Colonic mucosa (tissue), 4 donors: ENCODE results near the gene SKAP2. TPM values are rescaled to one million over a fixed set of nuclear protein-coding genes. Genes with fewer than 3 reads are reported as not detected.

ENCODE experiments used
- DNase-seq: peaks from one replicate; pipeline ENCODE4 v3.0.0-alpha.2; 2020
- H3K27ac ChIP-seq: fragments of 200-600 bp; one replicate; pipeline ENCODE4 v1.8.0; 2021
- H3K27me3 ChIP-seq: fragments of 200-600 bp; one replicate; pipeline ENCODE4 v1.8.0; 2021
- H3K36me3 ChIP-seq: fragments of 200-600 bp; one replicate; pipeline ENCODE4 v1.8.0; 2021
- H3K4me1 ChIP-seq: fragments of 200-600 bp; one replicate; pipeline ENCODE4 v1.8.0; 2021; ENCODE audit warnings: mild to moderate bottlenecking
- H3K4me3 ChIP-seq: fragments of 200-600 bp; one replicate; pipeline ENCODE4 v1.8.0; 2021
- H3K9ac ChIP-seq, 2 donors: one replicate each; pipeline ENCODE4 v1.7.0; 2013; ENCODE audit warnings: control low read depth in 2 of 2, low read depth in 2 of 2, low read length in 2 of 2
- H3K9me3 ChIP-seq: fragments of 200-600 bp; one replicate; pipeline ENCODE4 v1.8.0; 2021
- intact Hi-C: fragments of 100-400 bp; cut with DNase I; formaldehyde crosslinking; loops from one replicate; pipeline ENCODE4 v1.14.1; 2022
- total RNA-seq, 2 donors: library from RNA; stranded (reverse); fragmentation: NEBNext Ultra II Directional in 1 of 2; extraction: Animal tissue kit (Norgen Biotek cat#: 25700) in 1 of 2; gene quantifications; one replicate each; pipeline ENCODE4 v1.2.1, GENCODE V29; 2021
- TF ChIP-seq, protein P1 (sequence below): fragments of 200-600 bp; IDR thresholded peaks from one replicate; pipeline ENCODE4 v1.8.0; 2022; ENCODE audit warnings: antibody characterized with exemption, mild to moderate bottlenecking
- donor health status: healthy.
- donor health status: DM: no; HTN: no; CAD: no.
- donor health status: DM: no; HTN: no; CAD: no.

The SKAP2 gene
- total RNA-seq, 2 donors from 2014 or later: 41.6 to 46.9 TPM

DNA sequence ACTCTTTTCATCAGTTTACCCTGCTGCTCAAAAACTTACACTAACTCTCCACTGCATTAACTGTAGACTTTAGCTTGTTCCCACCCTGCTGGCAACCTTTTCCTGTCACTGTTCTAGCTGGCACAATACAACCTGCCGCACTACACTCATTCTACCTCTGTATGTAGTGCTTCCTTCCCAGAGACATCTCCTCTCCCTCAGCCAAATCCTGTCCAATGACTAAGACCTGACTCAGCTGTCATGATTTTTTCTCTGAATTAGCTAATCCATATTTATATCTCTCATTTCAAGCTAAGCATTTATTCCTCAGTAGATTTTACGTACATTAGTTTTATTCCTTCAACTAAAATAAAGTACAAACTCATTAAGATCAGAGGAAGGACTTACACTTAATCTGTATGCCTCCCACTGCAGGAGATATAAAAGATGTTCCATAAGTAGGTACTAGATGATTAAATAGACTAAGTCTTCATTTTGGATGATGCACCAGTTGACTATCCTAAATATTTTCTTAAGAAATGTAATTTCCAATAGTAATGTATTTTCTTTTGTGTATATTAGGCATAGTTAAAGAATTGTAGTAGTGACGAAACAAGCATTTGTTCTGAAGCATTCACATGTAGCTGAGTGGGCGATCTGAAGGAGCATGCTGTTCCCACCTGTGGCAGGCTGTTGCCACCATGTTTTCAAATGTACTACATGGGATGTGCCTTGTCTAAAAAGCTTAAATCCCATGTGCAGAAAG is 189.1 kb downstream of the SKAP2 start:
- Histone ChIP-seq H3K27me3 (no peaks in the 10 kb centered on the region), H3K27ac (no peak overlapping the region), H3K9me3 (no peaks in the 10 kb centered on the region), H3K9ac (no peak overlapping the region), H3K4me1 (no peaks in the 10 kb centered on the region), H3K4me3 (no peak overlapping the region), H3K36me3 (no peaks in the 10 kb centered on the region)
- DNase-seq: no peak
- TF ChIP-seq, protein P1, sequence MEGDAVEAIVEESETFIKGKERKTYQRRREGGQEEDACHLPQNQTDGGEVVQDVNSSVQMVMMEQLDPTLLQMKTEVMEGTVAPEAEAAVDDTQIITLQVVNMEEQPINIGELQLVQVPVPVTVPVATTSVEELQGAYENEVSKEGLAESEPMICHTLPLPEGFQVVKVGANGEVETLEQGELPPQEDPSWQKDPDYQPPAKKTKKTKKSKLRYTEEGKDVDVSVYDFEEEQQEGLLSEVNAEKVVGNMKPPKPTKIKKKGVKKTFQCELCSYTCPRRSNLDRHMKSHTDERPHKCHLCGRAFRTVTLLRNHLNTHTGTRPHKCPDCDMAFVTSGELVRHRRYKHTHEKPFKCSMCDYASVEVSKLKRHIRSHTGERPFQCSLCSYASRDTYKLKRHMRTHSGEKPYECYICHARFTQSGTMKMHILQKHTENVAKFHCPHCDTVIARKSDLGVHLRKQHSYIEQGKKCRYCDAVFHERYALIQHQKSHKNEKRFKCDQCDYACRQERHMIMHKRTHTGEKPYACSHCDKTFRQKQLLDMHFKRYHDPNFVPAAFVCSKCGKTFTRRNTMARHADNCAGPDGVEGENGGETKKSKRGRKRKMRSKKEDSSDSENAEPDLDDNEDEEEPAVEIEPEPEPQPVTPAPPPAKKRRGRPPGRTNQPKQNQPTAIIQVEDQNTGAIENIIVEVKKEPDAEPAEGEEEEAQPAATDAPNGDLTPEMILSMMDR: no peak
- intact Hi-C loops: loop anchor here (10.0 kb wide), 1 partner anchor 781 kb away; no protein-coding TSS in a partner anchor

DNA sequence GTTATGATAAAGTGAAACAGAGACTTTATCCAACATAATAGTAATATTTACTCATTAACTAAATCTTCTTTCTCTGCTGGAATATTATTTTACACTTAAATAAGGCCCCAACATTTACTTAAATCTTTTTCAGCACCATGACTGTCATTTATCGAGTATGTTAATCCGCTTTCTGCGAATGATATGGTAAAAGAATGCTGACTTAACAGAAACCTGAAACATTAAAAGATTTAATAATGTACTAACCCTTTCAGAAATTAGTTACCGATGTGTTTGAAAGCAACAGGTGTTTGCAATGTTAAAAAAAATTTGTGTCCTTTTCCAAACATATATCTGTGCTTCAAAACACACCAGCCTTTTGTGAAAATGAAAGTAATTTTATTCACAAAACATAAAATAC is 190.5 kb downstream of the SKAP2 start:
- DNase-seq: no peak
- H3K4me3 ChIP-seq: no peak overlapping the region
- no peak overlapping the region for H3K9ac ChIP-seq
- intact Hi-C loops: loop anchor here (10.0 kb wide), 1 partner anchor 779 kb away; no protein-coding TSS in a partner anchor
- H3K27me3 ChIP-seq: no peaks in the 10 kb centered on the region
- TF ChIP-seq, protein P1: no peak
- no peaks in the 10 kb centered on the region for H3K36me3 ChIP-seq
- H3K9me3 ChIP-seq: no peaks in the 10 kb centered on the region
- no peak overlapping the region for H3K27ac ChIP-seq
- H3K4me1 ChIP-seq: no peaks in the 10 kb centered on the region

DNA sequence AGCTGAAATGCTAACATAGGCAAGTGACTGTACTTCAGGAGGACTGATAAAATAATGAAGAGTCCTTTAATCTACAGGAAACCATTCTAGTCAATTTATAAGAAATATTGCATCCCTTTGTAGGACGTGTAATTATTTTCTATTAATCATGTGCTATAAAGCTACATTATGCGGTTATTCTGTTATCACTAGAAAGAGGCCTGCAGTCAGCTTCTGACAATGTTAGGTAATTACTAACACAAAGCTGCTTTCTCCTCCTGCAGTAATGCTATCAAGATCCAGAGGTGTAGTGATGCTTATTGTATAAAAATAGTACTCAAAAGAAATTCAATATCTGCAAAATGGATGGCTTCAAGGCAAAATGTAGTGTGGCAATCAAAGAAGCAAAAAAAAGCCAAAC is 191.1 kb downstream of the SKAP2 start:
- intact Hi-C loops: loop anchor here (10.0 kb wide), 1 partner anchor 778 kb away; no protein-coding TSS in a partner anchor
- Histone ChIP-seq H3K4me3 (no peak overlapping the region), H3K36me3 (no peaks in the 10 kb centered on the region), H3K27ac (no peak overlapping the region), H3K27me3 (no peaks in the 10 kb centered on the region), H3K9me3 (no peaks in the 10 kb centered on the region), H3K4me1 (no peaks in the 10 kb centered on the region), H3K9ac (no peak overlapping the region)
- DNase-seq: no peak
- TF ChIP-seq, protein P1: no peak

DNA sequence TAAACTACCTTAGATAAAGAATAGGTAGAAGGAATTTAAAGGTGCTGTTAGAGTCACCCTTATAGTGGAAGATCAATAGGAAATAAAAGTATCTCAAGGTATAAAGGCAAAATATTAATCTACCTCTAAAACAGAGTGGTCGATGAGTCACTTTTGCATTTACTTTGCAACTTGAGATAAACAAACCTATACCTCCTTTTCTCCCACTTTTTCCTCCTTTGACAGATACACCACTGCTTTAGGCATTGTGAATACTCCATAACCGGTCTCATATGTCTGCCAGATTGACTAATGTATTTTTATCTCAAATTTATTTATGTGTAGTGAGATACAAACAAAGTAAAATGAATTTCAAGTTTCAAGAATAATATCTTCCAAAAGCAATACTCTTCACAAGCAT is 193.5 kb downstream of the SKAP2 start:
- H3K4me1 ChIP-seq: no peaks in the 10 kb centered on the region
- TF ChIP-seq, protein P1: no peak
- intact Hi-C loops: loop anchor here (10.0 kb wide), 1 partner anchor 776 kb away; no protein-coding TSS in a partner anchor
- no peaks in the 10 kb centered on the region for H3K36me3 ChIP-seq
- H3K27me3 ChIP-seq: no peaks in the 10 kb centered on the region
- DNase-seq: no peak
- no peaks in the 10 kb centered on the region for H3K9me3 ChIP-seq
- H3K27ac ChIP-seq: no peak overlapping the region
- H3K4me3 ChIP-seq: no peak overlapping the region
- H3K9ac ChIP-seq: no peak overlapping the region

DNA sequence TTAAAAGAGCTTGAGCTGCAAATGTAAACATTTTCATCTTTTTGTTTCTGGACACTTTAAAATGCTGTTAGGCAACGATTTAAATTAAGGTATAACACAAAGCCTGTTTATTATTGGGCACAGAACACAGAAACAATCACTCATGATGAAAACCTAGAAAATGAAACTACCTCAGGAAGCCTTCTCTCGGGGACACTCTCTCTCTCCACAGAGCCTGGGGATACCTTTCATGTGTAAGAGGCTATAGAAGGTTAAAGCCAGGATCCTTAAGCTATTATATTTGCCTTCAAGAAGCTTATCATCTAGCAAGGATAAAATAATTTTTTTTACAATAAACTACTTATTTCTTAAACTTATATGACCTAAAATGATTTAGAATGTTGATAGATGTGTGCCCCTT is 194.1 kb downstream of the SKAP2 start:
- Histone ChIP-seq H3K9ac (no peak overlapping the region), H3K4me1 (no peaks in the 10 kb centered on the region), H3K4me3 (no peak overlapping the region), H3K27ac (no peak overlapping the region), H3K36me3 (no peaks in the 10 kb centered on the region), H3K27me3 (no peaks in the 10 kb centered on the region), H3K9me3 (no peaks in the 10 kb centered on the region)
- TF ChIP-seq, protein P1: no peak
- intact Hi-C loops: loop anchor here (10.0 kb wide), 1 partner anchor 775 kb away; no protein-coding TSS in a partner anchor
- no peak for DNase-seq
